T-helper 2 cell treated with Interferon-gamma antibody and Interleukin-4, amounts not matched to agents 5 μg/mL and 100 μg/mL, for 36 hours (primary cell): ENCODE results near the gene PACSIN2.

ENCODE experiments used
- DNase-seq: peaks from one replicate; pipeline ENCODE4 v3.0.0; 2021; ENCODE audit warnings: low spot score
- H3K27ac Mint-ChIP-seq: one replicate; pipeline ENCODE4 v1.8.0; 2021; ENCODE audit warnings: mild to moderate bottlenecking, mixed read lengths
- H3K27me3 Mint-ChIP-seq: one replicate; pipeline ENCODE4 v1.8.0; 2021; ENCODE audit warnings: low read depth, mixed read lengths
- H3K36me3 Mint-ChIP-seq: one replicate; pipeline ENCODE4 v1.8.0; 2021; ENCODE audit warnings: low read depth, mixed read lengths
- H3K4me1 Mint-ChIP-seq: one replicate; pipeline ENCODE4 v1.8.0; 2021; ENCODE audit warnings: low read depth, mixed read lengths
- H3K4me3 Mint-ChIP-seq: one replicate; pipeline ENCODE4 v1.8.0; 2022; ENCODE audit warnings: mild to moderate bottlenecking, moderate library complexity, mixed read lengths
- H3K9me3 Mint-ChIP-seq: one replicate; pipeline ENCODE4 v1.8.0; 2021; ENCODE audit warnings: mixed read lengths

PACSIN2 gene

GRCh38 chr22:42992886-42993479 lies 22.0 kb downstream of the PACSIN2 start:
- no peak for DNase-seq
- peaks cover 7% of the 10 kb centered on the region for H3K4me1 Mint-ChIP-seq
- no peak overlapping the region for H3K27ac Mint-ChIP-seq
- no peaks in the 10 kb centered on the region for H3K9me3 Mint-ChIP-seq
- H3K4me3 Mint-ChIP-seq, result no peak overlapping the region
- H3K27me3 Mint-ChIP-seq, result no peaks in the 10 kb centered on the region
- H3K36me3 Mint-ChIP-seq, result peaks cover 2% of the 10 kb centered on the region

GRCh38 chr22:42992092-42992491 lies 22.9 kb downstream of the PACSIN2 start:
- peaks cover 2% of the 10 kb centered on the region for H3K36me3 Mint-ChIP-seq
- no peaks in the 10 kb centered on the region for H3K9me3 Mint-ChIP-seq
- peaks cover 2% of the 10 kb centered on the region for H3K4me1 Mint-ChIP-seq
- no peak overlapping the region for H3K4me3 Mint-ChIP-seq
- no peaks in the 10 kb centered on the region for H3K27me3 Mint-ChIP-seq
- DNase-seq, result no peak
- no peak overlapping the region for H3K27ac Mint-ChIP-seq

DNA sequence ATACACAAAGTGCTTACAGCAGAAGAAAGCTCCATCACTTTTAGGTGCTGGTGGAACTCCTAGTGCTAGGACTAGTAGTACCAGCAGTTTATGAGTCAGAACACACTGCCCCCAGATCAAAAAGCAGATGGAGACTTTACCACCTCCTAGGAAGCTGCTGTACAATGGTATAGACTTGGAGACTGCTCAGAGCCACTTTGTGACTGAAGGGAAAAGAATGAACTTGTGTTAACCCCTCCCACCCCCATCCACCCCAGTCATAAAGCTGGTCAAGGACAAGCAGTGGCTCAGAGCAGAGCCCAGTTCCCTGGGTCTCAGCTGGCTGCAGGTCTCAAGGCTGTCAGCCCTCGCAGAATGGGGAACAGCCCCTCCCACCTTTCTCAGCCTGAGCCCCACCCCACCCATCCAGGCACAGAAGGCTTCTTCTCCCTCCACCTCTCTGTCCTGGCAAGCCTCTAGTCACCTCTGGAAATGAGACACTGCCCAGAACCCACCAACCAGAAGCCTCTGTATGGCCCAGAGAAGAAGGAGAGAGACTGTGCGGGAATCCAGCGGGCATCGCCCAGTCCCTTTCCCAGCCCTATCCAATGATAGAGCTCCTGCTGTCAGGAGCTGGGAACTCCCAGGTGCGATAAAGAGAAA lies 23.8 kb downstream of the PACSIN2 start:
- Mint-ChIP-seq H3K4me1 (no peaks in the 10 kb centered on the region), H3K9me3 (no peaks in the 10 kb centered on the region), H3K27ac (no peak overlapping the region), H3K36me3 (peaks cover 2% of the 10 kb centered on the region), H3K27me3 (no peaks in the 10 kb centered on the region), H3K4me3 (no peak overlapping the region)
- DNase-seq, result no peak

GRCh38 chr22:42990131-42990838 lies 24.7 kb downstream of the PACSIN2 start:
- peaks cover 2% of the 10 kb centered on the region for H3K36me3 Mint-ChIP-seq
- H3K27ac Mint-ChIP-seq, result no peak overlapping the region
- H3K4me3 Mint-ChIP-seq, result no peak overlapping the region
- DNase-seq, result no peak
- H3K9me3 Mint-ChIP-seq, result no peaks in the 10 kb centered on the region
- no peaks in the 10 kb centered on the region for H3K4me1 Mint-ChIP-seq
- H3K27me3 Mint-ChIP-seq, result no peaks in the 10 kb centered on the region

GRCh38 chr22:42986115-42986514 lies 28.8 kb downstream of the PACSIN2 start:
- Mint-ChIP-seq H3K36me3 (no peaks in the 10 kb centered on the region), H3K4me3 (no peak overlapping the region), H3K9me3 (no peaks in the 10 kb centered on the region), H3K27me3 (no peaks in the 10 kb centered on the region), H3K27ac (no peak overlapping the region), H3K4me1 (no peaks in the 10 kb centered on the region)
- DNase-seq, result no peak

DNA sequence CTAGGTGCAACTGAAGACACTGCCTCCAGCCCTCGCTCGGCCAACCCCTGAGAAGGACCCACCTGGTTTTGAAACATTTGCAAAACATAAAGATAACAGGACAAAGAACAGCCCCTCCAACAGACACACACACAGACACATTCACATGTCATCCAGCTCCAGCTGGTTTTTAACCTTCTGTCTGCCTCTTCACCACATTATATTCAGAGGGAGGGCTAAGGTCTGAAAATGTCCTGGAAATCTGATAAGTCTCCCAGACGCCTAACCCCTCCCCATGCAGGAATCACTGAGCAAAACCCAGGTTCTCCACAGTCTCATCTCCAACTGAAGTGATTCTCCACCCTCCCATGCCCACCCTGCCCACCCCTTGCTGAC lies 29.4 kb downstream of the PACSIN2 start:
- Mint-ChIP-seq H3K27ac (no peak overlapping the region), H3K9me3 (no peaks in the 10 kb centered on the region), H3K4me1 (no peaks in the 10 kb centered on the region), H3K27me3 (no peaks in the 10 kb centered on the region), H3K4me3 (no peak overlapping the region), H3K36me3 (no peaks in the 10 kb centered on the region)
- no peak for DNase-seq

DNA sequence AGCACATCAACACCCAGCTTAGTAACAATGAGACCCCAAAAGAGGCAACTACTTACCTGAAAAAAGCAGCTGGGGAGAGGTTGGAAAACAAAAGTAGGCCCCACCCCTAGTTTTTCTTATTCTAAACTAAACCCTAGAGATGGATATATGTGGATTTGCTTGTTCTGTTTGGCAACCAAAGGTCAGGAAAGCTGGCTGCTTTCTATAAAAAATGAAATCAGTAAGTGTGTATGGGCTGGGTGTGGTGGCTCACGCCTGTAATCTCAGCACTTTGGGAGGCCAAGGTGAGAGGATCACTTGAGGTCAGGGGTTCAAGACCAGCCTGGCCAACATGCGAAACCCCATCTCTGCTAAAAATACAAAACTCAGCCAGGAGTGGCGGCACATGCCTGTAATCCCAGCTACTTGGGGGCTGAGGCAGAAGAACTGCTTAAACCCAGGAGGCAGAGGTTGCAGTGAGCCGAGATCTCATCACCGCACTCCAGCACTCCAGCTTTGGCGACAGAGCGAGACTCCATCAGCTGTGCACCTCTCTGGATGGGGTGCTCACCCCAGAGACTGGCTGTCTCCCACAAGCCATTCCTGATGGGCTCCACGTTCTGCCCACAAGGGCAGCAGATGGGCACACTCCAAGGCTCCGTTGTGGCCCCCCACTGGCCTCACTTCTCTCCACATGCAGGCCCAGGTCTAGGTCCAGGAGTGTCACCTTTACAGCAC lies 30.0 kb downstream of the PACSIN2 start:
- DNase-seq, result no peak
- Mint-ChIP-seq H3K4me1 (no peaks in the 10 kb centered on the region), H3K4me3 (no peak overlapping the region), H3K36me3 (no peaks in the 10 kb centered on the region), H3K27ac (no peak overlapping the region), H3K27me3 (no peaks in the 10 kb centered on the region), H3K9me3 (no peaks in the 10 kb centered on the region)

DNA sequence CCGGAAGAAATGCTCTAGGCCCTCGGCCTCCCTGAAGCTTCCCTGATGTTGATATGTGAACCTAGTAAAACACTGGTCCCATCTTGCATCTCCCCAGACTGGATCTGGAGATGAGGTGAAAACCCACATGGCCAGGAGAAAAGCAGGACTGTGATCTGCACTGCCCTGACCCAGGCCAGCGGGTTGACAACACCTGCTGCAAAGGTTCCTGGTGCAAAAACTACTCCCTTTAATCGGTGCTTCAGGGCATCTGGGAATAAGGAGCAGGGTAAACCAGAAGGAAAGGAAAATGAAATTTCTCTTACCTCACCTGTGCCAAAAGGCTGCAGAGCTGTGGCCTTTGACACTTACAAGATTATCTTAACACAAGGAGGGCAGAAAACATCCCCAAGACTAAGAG lies 30.6 kb downstream of the PACSIN2 start:
- no peak for DNase-seq
- Mint-ChIP-seq H3K9me3 (no peaks in the 10 kb centered on the region), H3K27me3 (no peaks in the 10 kb centered on the region), H3K36me3 (no peaks in the 10 kb centered on the region), H3K4me1 (no peaks in the 10 kb centered on the region), H3K4me3 (no peak overlapping the region), H3K27ac (no peak overlapping the region)

- no peaks in the 10 kb centered on the region for H3K27me3 Mint-ChIP-seq
These were observed 31.5 kb downstream of the PACSIN2 start for GRCh38 chr22:42983470-42983869.

DNA sequence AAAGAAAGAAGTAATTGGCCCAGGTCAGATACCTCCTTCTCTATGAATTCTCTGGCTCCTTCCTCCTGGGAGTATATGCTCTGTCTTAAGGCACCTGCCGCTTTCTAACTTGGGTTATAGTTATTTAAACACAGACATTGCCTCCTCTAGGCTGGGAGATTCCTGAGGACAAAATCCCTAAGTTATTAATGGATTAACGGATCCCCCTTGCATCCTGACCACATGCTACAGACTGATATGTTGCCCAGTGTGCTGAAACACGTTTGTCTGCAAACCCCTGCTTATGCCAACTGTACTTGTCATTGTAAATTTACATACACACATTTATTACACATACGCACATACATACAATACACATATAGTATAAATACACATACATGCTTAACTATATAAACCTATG lies 35.3 kb downstream of the PACSIN2 start:
- no peaks in the 10 kb centered on the region for H3K27me3 Mint-ChIP-seq
- no peaks in the 10 kb centered on the region for H3K9me3 Mint-ChIP-seq
- no peaks in the 10 kb centered on the region for H3K36me3 Mint-ChIP-seq
- no peak overlapping the region for H3K4me3 Mint-ChIP-seq
- H3K27ac Mint-ChIP-seq, result no peak overlapping the region
- H3K4me1 Mint-ChIP-seq, result peaks cover 7% of the 10 kb centered on the region
- no peak for DNase-seq

More at GRCh38 chr22:42983470-42983869, 31.5 kb downstream of the PACSIN2 start:
- no peak for DNase-seq
- Mint-ChIP-seq H3K36me3 (no peaks in the 10 kb centered on the region), H3K9me3 (no peaks in the 10 kb centered on the region), H3K4me1 (no peaks in the 10 kb centered on the region), H3K4me3 (no peak overlapping the region), H3K27ac (no peak overlapping the region)

GRCh38 chr22:42978453-42979103 lies 36.4 kb downstream of the PACSIN2 start:
- Mint-ChIP-seq H3K27ac (no peak overlapping the region), H3K4me3 (no peak overlapping the region), H3K36me3 (no peaks in the 10 kb centered on the region), H3K27me3 (no peaks in the 10 kb centered on the region), H3K9me3 (no peaks in the 10 kb centered on the region), H3K4me1 (peaks cover 7% of the 10 kb centered on the region)
- DNase-seq, result no peak

- H3K27ac Mint-ChIP-seq, result no peak overlapping the region
- H3K27me3 Mint-ChIP-seq, result no peaks in the 10 kb centered on the region
- no peak overlapping the region for H3K4me3 Mint-ChIP-seq
- no peak for DNase-seq
- peaks cover 7% of the 10 kb centered on the region for H3K4me1 Mint-ChIP-seq
- no peaks in the 10 kb centered on the region for H3K9me3 Mint-ChIP-seq
- no peaks in the 10 kb centered on the region for H3K36me3 Mint-ChIP-seq
These were observed 37.4 kb downstream of the PACSIN2 start for GRCh38 chr22:42977569-42977968.

- peaks cover 2% of the 10 kb centered on the region for H3K36me3 Mint-ChIP-seq
- peaks cover 7% of the 10 kb centered on the region for H3K4me1 Mint-ChIP-seq
- no peaks in the 10 kb centered on the region for H3K9me3 Mint-ChIP-seq
- DNase-seq, result no peak
- H3K27ac Mint-ChIP-seq, result no peak overlapping the region
- no peak overlapping the region for H3K4me3 Mint-ChIP-seq
- no peaks in the 10 kb centered on the region for H3K27me3 Mint-ChIP-seq
These were observed 38.6 kb downstream of the PACSIN2 start for GRCh38 chr22:42976217-42976933.
